ENCODE data around the gene RANBP10. TPM values are rescaled to one million over a fixed set of nuclear protein-coding genes. Genes with fewer than 3 reads are reported as not detected.

Gene RANBP10
- total RNA-seq, 1 experiment from 2014 or later, result 15.6 TPM

GRCh38 chr16:67828651-67829050, 22.3 kb upstream of the RANBP10 start:
- Histone ChIP-seq H4K5ac (ENCODE audit: insufficient read length, low read depth, low read length) (no peak overlapping the region), H2AFZ (ENCODE audit: low read length) (no peak overlapping the region), H3K79me1 (ENCODE audit: insufficient read depth, low read depth, low read length, poor library complexity, severe bottlenecking) (no peaks in the 10 kb centered on the region), H3K27me3 (ENCODE audit: insufficient read depth, low read length) (no peaks in the 10 kb centered on the region), H2BK20ac (ENCODE audit: low read depth, low read length, poor library complexity, severe bottlenecking) (no peak overlapping the region), H3K14ac (ENCODE audit: insufficient read depth, low read length) (no peak overlapping the region), H3K9ac (ENCODE audit: extremely low read depth, insufficient read length, low read length) (no peak overlapping the region), H4K20me1 (ENCODE audit: control insufficient read depth, insufficient read depth, insufficient read length) (no peaks in the 10 kb centered on the region), H3K79me2 (ENCODE audit: insufficient read depth, low read length) (no peaks in the 10 kb centered on the region), H3K23ac (ENCODE audit: insufficient read length, low read depth, low read length) (no peak overlapping the region), H2BK120ac (ENCODE audit: low read depth, low read length, poor library complexity, severe bottlenecking) (no peak overlapping the region), H2AK5ac (ENCODE audit: insufficient read length, low read length) (no peak overlapping the region), H3K4me1 (ENCODE audit: insufficient read depth, low read length) (no peaks in the 10 kb centered on the region; the same call in 1 of the 2 replicates), H4K91ac (ENCODE audit: insufficient read length, low read depth, low read length) (no peak overlapping the region), H2BK5ac (ENCODE audit: insufficient read length, low read length) (no peak overlapping the region), H3K4ac (ENCODE audit: low read depth, low read length) (no peak overlapping the region), H2BK12ac (ENCODE audit: insufficient read length, low read depth, low read length) (no peak overlapping the region), H3T11ph (ENCODE audit: low read length) (no peak overlapping the region), H3K9me3 (ENCODE audit: control insufficient read depth, low read depth, low read length) (no peaks in the 10 kb centered on the region), H3K56ac (ENCODE audit: insufficient read length, low read depth, low read length) (no peak overlapping the region), H3K4me2 (ENCODE audit: insufficient read depth, insufficient read length, low read length) (no peak overlapping the region), H4K8ac (replicated peaks; ENCODE audit: insufficient read length, low read depth, low read length) (no peak overlapping the region), H3K27ac (ENCODE audit: insufficient read length, low read depth, low read length) (no peak overlapping the region), H3K18ac (ENCODE audit: insufficient read length, low read depth, low read length) (no peak overlapping the region), H2BK15ac (ENCODE audit: low read depth, low read length) (no peak overlapping the region), H3K23me2 (ENCODE audit: insufficient read length, low read depth, low read length, poor library complexity, severe bottlenecking) (peaks cover 5% of the 10 kb centered on the region)
- TF ChIP-seq CTCF (conservative IDR thresholded peaks at IDR 0.05), result no peak
- Mint-ChIP-seq H3K4me3 (no peak overlapping the region), H3K27ac (no peak overlapping the region), H3K4me1 (peaks cover 21 to 23% of the 10 kb centered on the region in 2 experiments), H3K9me3 (no peaks in the 10 kb centered on the region), H3K36me3 (ENCODE audit: insufficient read depth in 1 of 3, low read depth in 3 of 3) (peaks cover 29 to 63% (median 61%) of the 10 kb centered on the region in 3 experiments; a peak in 6 of 7 replicates), H3K27me3 (ENCODE audit: low read depth) (peaks cover 2% of the 10 kb centered on the region; the same call in 1 of the 2 replicates)
- DNase-seq, result no peak
- no CpG with 5 or more reads among the region's 4 CpGs for WGBS (ENCODE audit: extremely low coverage, insufficient read length, low lambda C conversion rate)
